Raji (cell line): ENCODE measurements around the gene FRYL.

Experiments used
- POLR2A ChIP-seq: IDR thresholded peaks from 2 replicates; pipeline ENCODE4 v1.6.1; 2011; ENCODE audit warnings: low read depth, low read length, control low read depth; ENCODE audit not compliant: insufficient read depth

The FRYL gene

GRCh38 chr4:48779998-48780864 is at the start of gene FRYL:
Gene FRYL (minus strand): TSS chr4:48780279. CDS start chr4:48634410, 145,869 bp downstream.
- TF ChIP-seq POLR2A = peak; percentile 71

- TF ChIP-seq POLR2A = no peak
These were observed 47.5 kb upstream of the FRYL start for GRCh38 chr4:48827622-48828021.

GRCh38 chr4:48816971-48817370 is 36.9 kb upstream of the FRYL start:
- no peak for TF ChIP-seq POLR2A

GRCh38 chr4:48815483-48815882 is 35.4 kb upstream of the FRYL start:
- TF ChIP-seq POLR2A = no peak

GRCh38 chr4:48813964-48814363 is 33.9 kb upstream of the FRYL start:
- no peak for TF ChIP-seq POLR2A

- TF ChIP-seq POLR2A = no peak
These were observed 32.8 kb upstream of the FRYL start for GRCh38 chr4:48812866-48813265.

- TF ChIP-seq POLR2A = no peak
These were observed 24.7 kb upstream of the FRYL start for GRCh38 chr4:48804584-48805301.

GRCh38 chr4:48801016-48801715 is 21.1 kb upstream of the FRYL start:
- TF ChIP-seq POLR2A = no peak

GRCh38 chr4:48799157-48799556 is 19.1 kb upstream of the FRYL start:
- TF ChIP-seq POLR2A = no peak

GRCh38 chr4:48798117-48798516 is 18.0 kb upstream of the FRYL start:
- TF ChIP-seq POLR2A = no peak

- no peak for TF ChIP-seq POLR2A
These were observed 17.0 kb upstream of the FRYL start for GRCh38 chr4:48796927-48797679.

GRCh38 chr4:48796191-48796926 is 16.3 kb upstream of the FRYL start:
- no peak for TF ChIP-seq POLR2A

- TF ChIP-seq POLR2A = no peak
These were observed 15.0 kb upstream of the FRYL start for GRCh38 chr4:48795108-48795507.

GRCh38 chr4:48792348-48793006 is 12.4 kb upstream of the FRYL start:
- no peak for TF ChIP-seq POLR2A
